PC-3 (cell line): ENCODE results near the gene CEP68. TPM values are rescaled to one million over a fixed set of nuclear protein-coding genes. Genes with fewer than 3 reads are reported as not detected.

Source experiments
- ATAC-seq: fragments of 200-7000 bp; cut with Tn5 transposase; 2 replicates; pipeline ENCODE4 v1.9.1; 2020; ENCODE audit warnings: mild to moderate bottlenecking, moderate library complexity
- BruUV-seq: library from RNA; stranded (reverse); fragments of 400-500 nt; replicated peaks from 2 replicates; lab custom pipeline; 2021; lab: Mats Ljungman, UMichigan
- CTCF ChIA-PET: fragments of 300-600 bp; sonication (Branson Sonifier 250); formaldehyde crosslinking; loops from one replicate; lab custom pipeline; 2022; ENCODE audit warnings: antibody characterized with exemption; lab: Charles Lee
- POLR2A ChIA-PET: fragments of 300-600 bp; sonication (Branson Sonifier 250); formaldehyde crosslinking; loops from one replicate; lab custom pipeline; 2022; ENCODE audit warnings: antibody characterized with exemption; ENCODE audit not compliant: unreplicated experiment; lab: Charles Lee
- DNase-seq: peaks from one replicate; pipeline ENCODE4 v3.0.0-alpha.2; 2015
- H2AFZ ChIP-seq: fragments of 300-600 bp; sonication (generic); 2 replicates; pipeline ENCODE4 v1.6.0; 2016; ENCODE audit warnings: antibody characterized with exemption, low read length
- H3F3A ChIP-seq: fragments of 300-600 bp; sonication (generic); one replicate; pipeline ENCODE4 v1.6.0; 2017; ENCODE audit warnings: antibody characterized with exemption, low read length, control low read depth, mild to moderate bottlenecking; ENCODE audit not compliant: unreplicated experiment
- H3K27ac ChIP-seq: fragments of 300-600 bp; sonication (generic); 2 replicates; pipeline ENCODE4 v1.5.1; 2016; ENCODE audit warnings: mild to moderate bottlenecking, low read length
- H3K27me3 ChIP-seq: fragments of 300-600 bp; sonication (generic); 2 replicates; pipeline ENCODE4 v1.6.1; 2016; ENCODE audit warnings: low read length, mixed read lengths
- H3K36me3 ChIP-seq: fragments of 300-600 bp; sonication (generic); 2 replicates; pipeline ENCODE4 v1.6.1; 2016; ENCODE audit warnings: low read depth, mixed run types, low read length, mixed read lengths
- H3K4me1 ChIP-seq: fragments of 300-600 bp; sonication (generic); 2 replicates; pipeline ENCODE4 v1.5.1; 2016; ENCODE audit warnings: low read length; ENCODE audit not compliant: insufficient read depth
- H3K4me2 ChIP-seq: fragments of 300-600 bp; sonication (generic); 2 replicates; pipeline ENCODE4 v1.6.0; 2016; ENCODE audit warnings: low read length
- H3K4me3 ChIP-seq: fragments of 300-600 bp; sonication (generic); 2 replicates; pipeline ENCODE4 v1.5.1; 2016; ENCODE audit warnings: mild to moderate bottlenecking, low read length, mixed read lengths
- H3K79me2 ChIP-seq: fragments of 300-600 bp; sonication (generic); 2 replicates; pipeline ENCODE4 v1.6.1; 2017; ENCODE audit warnings: low read length, mixed read lengths
- H3K9ac ChIP-seq: fragments of 300-600 bp; sonication (generic); 2 replicates; pipeline ENCODE4 v1.6.0; 2016; ENCODE audit warnings: mild to moderate bottlenecking, low read length
- H3K9me2 ChIP-seq: fragments of 300-600 bp; sonication (generic); replicated peaks from 2 replicates; pipeline ENCODE4 v1.6.1; 2016; ENCODE audit warnings: mixed run types, low read length, mixed read lengths
- H3K9me3 ChIP-seq: fragments of 300-600 bp; sonication (generic); 2 replicates; pipeline ENCODE4 v1.6.1; 2016; ENCODE audit warnings: low read length, mixed read lengths
- H4K20me1 ChIP-seq: fragments of 300-600 bp; sonication (generic); 2 replicates; pipeline ENCODE4 v1.6.1; 2016; ENCODE audit warnings: low read length, mixed read lengths
- CTCF ChIP-seq: fragments of 300-600 bp; sonication (generic); conservative IDR thresholded peaks from 2 replicates; pipeline ENCODE4 v1.5.1; 2017; ENCODE audit warnings: antibody characterized with exemption, low read depth, mild to moderate bottlenecking, low read length
- EZH2 ChIP-seq: fragments of 300-600 bp; sonication (generic); IDR thresholded peaks from one replicate; pipeline ENCODE4 v1.6.1; 2017; ENCODE audit warnings: antibody characterized with exemption, mild to moderate bottlenecking, low read length; ENCODE audit not compliant: unreplicated experiment
- EZH2phosphoT487 ChIP-seq: fragments of 300-600 bp; sonication (generic); IDR thresholded peaks from 2 replicates; pipeline ENCODE4 v1.6.1; 2018; ENCODE audit warnings: mild to moderate bottlenecking, antibody characterized with exemption, low read length, borderline replicate concordance
- intact Hi-C: fragments of 100-400 bp; cut with micrococcal nuclease; formaldehyde crosslinking; loops from 2 replicates; pipeline ENCODE4 v1.9.0; 2023
- total RNA-seq: library from RNA; depleted of rRNA; stranded (reverse); fragments of >200 nt; gene quantifications from 2 replicates; pipeline ENCODE4 v1.2.3, GENCODE V29; 2014

Gene CEP68
- total RNA-seq, 1 experiment from 2014 or later: 3.4 TPM

- H3K4me1 ChIP-seq: no peaks in the 10 kb centered on the region
- no peak overlapping the region for H2AFZ ChIP-seq
- H3F3A ChIP-seq: no peaks in the 10 kb centered on the region
- no peaks in the 10 kb centered on the region for H3K79me2 ChIP-seq
- H3K4me3 ChIP-seq: no peak overlapping the region
- H3K9ac ChIP-seq: no peak overlapping the region
- H3K9me3 ChIP-seq: no peaks in the 10 kb centered on the region
- intact Hi-C loops: no loop called here
- H3K27me3 ChIP-seq: no peaks in the 10 kb centered on the region
- DNase-seq: no peak
- BruUV-seq: no TSS peak
- H4K20me1 ChIP-seq: no peaks in the 10 kb centered on the region
- H3K9me2 ChIP-seq: no peaks in the 10 kb centered on the region
- no peak overlapping the region for H3K27ac ChIP-seq
- no peaks in the 10 kb centered on the region for H3K36me3 ChIP-seq
- ChIA-PET POLR2A (no interaction called here), CTCF (no interaction called here)
- ATAC-seq: no peak
- TF ChIP-seq EZH2 (no peak), EZH2phosphoT487 (no peak), CTCF (no peak)
- no peak overlapping the region for H3K4me2 ChIP-seq
Measured at GRCh38 chr2:65023742-65024141, 32.5 kb upstream of the CEP68 start.

GRCh38 chr2:65024149-65024829, 31.9 kb upstream of the CEP68 start:
- H3K79me2 ChIP-seq: no peaks in the 10 kb centered on the region
- H2AFZ ChIP-seq: no peak overlapping the region
- H3K4me3 ChIP-seq: no peak overlapping the region
- ChIA-PET POLR2A (no interaction called here), CTCF (interaction anchor here (0.6 kb wide), 1 partner anchor 40 kb away, joined by 5 read pairs; no protein-coding TSS in a partner anchor)
- H3K27ac ChIP-seq: no peak overlapping the region
- TF ChIP-seq EZH2phosphoT487: no peak
- no peak for TF ChIP-seq EZH2
- TF ChIP-seq CTCF: no peak
- no peaks in the 10 kb centered on the region for H3K9me3 ChIP-seq
- H3K27me3 ChIP-seq: no peaks in the 10 kb centered on the region
- H3K36me3 ChIP-seq: no peaks in the 10 kb centered on the region
- H3K9me2 ChIP-seq: no peaks in the 10 kb centered on the region
- ATAC-seq (no peak; the same call in 1 of the 2 replicates), DNase-seq (no peak)
- intact Hi-C loops: no loop called here
- no peaks in the 10 kb centered on the region for H3F3A ChIP-seq
- no peak overlapping the region for H3K9ac ChIP-seq
- BruUV-seq: no TSS peak
- H3K4me2 ChIP-seq: no peak overlapping the region
- H3K4me1 ChIP-seq: no peaks in the 10 kb centered on the region
- no peaks in the 10 kb centered on the region for H4K20me1 ChIP-seq

GRCh38 chr2:65025453-65026123, 30.6 kb upstream of the CEP68 start:
- no TSS peak for BruUV-seq
- POLR2A ChIA-PET: no interaction called here

More at GRCh38 chr2:65025453-65026123, 30.6 kb upstream of the CEP68 start:
- no peaks in the 10 kb centered on the region for H3K79me2 ChIP-seq
- ATAC-seq (no peak), DNase-seq (no peak)
- no peak overlapping the region for H3K4me3 ChIP-seq
- CTCF ChIA-PET: interaction anchor here (0.7 kb wide), 1 partner anchor 590 kb away, joined by 4 read pairs; no protein-coding TSS in a partner anchor
- TF ChIP-seq EZH2phosphoT487 (no peak), EZH2 (no peak), CTCF (no peak)
- H3K27me3 ChIP-seq: no peaks in the 10 kb centered on the region
- intact Hi-C loops: no loop called here
- no peak overlapping the region for H3K9ac ChIP-seq
- H4K20me1 ChIP-seq: no peaks in the 10 kb centered on the region
- H3K4me1 ChIP-seq: no peaks in the 10 kb centered on the region
- no peaks in the 10 kb centered on the region for H3K36me3 ChIP-seq
- no peaks in the 10 kb centered on the region for H3K9me2 ChIP-seq
- no peaks in the 10 kb centered on the region for H3F3A ChIP-seq
- no peak overlapping the region for H2AFZ ChIP-seq
- no peak overlapping the region for H3K27ac ChIP-seq
- H3K4me2 ChIP-seq: no peak overlapping the region
- H3K9me3 ChIP-seq: no peaks in the 10 kb centered on the region
